NCI-H1092 treated with DMSO at 0.1 percent for 48 hours (cell line): ENCODE measurements around the gene USP40.

Source experiments
- DNase-seq: peaks from one replicate; lab custom pipeline; 2025; lab: John Stamatoyannopoulos, UW

USP40 gene

DNA sequence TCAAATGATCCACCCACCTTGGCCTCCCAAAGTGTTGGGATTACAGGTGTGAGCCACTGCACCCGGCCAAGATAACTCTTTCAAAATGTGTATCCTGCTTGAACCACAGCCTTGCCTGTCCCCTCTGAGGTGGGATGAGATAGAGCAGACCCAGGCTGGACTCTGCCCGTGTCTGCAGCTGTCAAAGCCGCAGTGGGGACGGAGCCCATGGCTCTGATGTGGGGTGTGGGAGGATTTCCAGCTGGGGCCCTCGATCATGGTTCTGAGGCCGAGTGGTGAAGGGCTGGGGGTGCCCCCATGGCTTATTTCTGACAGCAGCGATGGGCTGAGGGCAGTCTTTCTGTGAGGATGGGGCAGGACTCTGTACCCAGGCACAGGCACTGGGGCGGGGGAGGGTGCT lies 107.8 kb downstream of the USP40 start:
- DNase-seq: no peak

GRCh38 chr2:233458031-233458610 lies 108.5 kb downstream of the USP40 start:
- DNase-seq: no peak

DNA sequence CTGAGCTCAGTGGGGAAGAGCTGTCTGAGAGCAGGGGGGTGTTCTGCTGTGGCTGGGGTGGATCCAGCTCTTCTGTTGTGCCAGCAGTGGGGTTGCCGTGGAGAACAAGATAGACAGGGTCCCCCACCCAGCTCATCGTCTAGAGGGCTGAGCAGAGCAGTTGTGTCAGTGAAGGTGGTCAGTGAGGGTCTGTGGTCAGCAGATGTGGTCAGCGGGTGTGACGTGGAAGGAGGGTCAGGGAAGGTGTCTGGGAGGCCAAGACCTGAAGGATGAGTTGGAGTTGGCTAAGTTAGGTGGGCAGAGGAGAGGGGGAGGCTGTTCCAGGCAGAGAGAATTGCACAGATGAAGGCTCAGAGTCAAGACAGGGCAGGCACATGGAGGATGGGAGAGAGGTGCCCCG lies 109.2 kb downstream of the USP40 start:
- DNase-seq: no peak

GRCh38 chr2:233456934-233457333 lies 109.6 kb downstream of the USP40 start:
- DNase-seq: no peak

DNA sequence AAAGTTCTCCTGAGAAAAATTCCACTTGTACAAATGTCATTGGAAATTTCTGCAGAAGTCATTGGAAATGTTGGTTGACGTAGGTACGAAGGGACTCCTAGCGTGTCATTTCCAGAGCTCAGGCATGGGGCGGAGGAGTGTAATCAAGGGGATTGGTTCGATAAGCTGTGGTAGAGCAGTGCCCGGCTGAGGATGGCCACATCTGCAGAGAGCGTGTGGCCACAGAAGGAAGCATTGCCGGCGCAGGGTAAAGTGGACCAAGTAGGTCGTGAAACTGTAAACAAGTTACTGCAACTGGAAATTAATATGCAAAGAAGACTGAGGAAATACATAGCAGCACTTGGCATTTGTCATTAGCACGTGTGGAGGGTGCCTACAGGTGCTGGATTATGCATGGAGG lies 110.5 kb downstream of the USP40 start:
- no peak for DNase-seq

DNA sequence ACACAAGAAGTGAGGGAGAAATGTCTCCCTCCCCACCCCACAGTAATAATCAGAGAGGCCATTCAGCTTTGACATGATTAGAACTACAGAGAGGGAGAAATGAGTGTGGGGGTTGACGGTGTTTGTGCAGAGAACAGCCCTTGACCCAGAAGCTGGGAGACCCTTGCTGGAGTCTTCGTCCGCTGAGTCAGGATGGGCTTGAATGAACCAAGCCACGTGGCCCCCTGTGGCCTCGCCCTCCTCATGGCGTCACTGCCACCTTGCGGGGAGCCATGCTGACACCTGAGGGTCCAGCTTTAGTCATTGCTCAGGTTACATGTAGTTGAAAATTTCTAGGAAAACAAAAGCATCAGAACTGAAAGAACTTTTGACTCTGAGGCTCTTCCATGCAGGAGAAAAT lies 111.1 kb downstream of the USP40 start:
- DNase-seq: no peak

DNA sequence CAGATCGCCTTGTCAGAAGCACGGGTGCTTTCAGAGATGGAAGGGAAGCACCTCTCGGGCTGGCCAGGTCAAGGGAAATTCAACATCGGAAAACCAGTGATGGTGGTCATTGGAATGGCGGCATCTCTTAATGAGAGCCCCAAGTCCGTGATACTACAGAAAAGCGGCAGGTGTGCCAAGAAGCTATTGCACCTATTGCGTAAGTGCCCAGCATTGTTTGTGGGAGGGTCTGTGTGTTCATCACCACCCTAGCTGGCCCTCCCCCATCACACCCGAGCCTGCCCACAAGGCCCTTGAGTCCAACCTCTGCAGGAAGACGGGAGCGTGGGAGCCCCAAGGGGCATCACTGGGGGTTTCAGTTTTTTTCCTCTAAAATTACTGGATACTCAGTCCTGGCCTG lies 111.6 kb downstream of the USP40 start:
- no peak for DNase-seq

DNA sequence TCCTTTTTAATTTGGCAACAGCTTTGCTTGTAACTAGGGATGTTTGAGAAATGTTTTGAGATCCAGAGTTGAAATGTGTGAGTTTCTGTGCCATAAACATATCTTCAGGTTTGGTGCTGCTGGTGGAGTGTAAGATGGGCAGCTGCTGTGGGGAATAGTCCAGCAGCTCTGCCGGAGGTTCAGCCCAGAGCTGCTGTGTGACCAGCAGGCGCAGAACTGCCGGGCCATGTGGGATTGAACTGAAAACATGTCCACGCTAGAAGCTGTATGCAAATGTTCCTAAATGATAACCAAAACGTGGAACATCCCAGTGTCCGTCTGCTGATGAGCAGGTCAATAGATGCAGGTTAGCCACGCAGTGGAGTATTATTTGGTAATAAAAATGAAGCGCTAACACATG lies 112.7 kb downstream of the USP40 start:
- DNase-seq: no peak

DNA sequence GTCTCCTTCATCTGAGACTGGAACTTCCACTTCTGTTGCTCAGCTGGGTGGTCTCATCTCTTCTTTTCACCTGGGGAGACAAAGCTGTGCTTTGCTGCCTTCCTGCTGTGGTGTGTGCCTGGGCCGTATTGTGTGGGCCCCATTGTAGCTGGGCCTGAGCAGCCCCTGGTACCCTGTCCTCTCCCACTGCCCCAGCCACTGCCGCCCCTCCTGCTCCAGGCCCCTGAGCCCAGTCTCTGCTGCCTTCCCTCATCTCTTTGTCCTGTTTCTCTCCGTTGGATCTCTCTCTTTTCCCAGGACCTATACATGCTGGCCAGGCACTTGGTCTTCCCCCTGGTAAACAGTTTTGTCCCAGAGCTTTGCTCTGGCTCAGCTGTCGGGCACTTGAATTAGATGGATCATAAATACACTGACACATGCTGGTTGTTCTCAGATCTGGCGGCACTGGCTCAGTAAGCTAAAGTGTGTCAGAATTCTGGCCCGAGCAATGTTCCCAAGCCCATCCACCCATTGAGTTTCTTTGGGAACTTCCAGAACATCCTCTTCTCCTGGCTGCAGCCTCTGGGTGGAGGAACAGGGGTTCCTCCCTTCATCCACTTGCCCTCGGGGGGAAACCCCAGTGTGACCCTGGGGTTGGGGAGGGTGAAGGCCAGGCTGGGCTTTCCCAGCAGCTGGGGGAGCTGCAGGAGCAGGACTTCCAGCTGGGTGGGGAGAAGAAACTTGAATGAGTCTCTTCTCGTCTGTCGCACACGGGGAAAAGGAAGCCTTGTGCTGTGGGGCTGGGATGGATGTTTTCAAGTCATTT lies 113.3 kb downstream of the USP40 start:
- no peak for DNase-seq

GRCh38 chr2:233451950-233452349 lies 114.6 kb downstream of the USP40 start:
- DNase-seq: no peak

DNA sequence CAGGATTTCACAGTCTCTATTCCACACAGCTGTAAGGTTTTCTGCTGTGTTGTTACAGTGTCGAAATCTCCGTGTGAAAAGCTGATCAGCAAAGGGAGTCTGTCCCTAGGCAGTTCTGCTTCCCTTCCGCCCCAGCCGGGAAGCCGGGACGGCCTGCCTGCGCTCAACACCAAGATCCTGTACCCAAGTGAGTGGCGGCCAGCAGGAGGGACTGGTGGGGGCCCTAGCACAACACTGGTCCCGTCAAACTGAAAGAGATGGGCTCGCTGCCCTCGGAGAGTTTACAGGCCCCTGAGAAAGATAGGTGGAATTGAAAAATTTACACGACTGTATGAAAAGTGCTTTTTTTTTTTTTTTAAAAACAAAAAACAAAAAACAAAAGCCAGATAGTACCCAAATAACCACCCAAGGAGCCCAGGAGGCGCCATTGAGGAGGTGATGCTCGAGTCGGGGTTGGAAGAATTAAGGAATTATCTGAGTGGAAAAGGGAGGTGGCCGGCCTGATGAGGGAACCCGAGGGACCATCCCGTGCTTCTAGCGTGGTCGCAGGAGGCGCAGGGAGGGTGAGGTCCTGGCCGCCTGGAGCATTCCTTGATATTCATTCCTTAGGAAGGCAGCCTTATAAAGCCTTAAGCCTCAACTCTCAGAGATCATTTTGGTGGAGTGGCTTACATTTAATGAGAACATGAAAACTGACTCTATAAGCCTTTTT lies 115.6 kb downstream of the USP40 start:
- DNase-seq: no peak

DNA sequence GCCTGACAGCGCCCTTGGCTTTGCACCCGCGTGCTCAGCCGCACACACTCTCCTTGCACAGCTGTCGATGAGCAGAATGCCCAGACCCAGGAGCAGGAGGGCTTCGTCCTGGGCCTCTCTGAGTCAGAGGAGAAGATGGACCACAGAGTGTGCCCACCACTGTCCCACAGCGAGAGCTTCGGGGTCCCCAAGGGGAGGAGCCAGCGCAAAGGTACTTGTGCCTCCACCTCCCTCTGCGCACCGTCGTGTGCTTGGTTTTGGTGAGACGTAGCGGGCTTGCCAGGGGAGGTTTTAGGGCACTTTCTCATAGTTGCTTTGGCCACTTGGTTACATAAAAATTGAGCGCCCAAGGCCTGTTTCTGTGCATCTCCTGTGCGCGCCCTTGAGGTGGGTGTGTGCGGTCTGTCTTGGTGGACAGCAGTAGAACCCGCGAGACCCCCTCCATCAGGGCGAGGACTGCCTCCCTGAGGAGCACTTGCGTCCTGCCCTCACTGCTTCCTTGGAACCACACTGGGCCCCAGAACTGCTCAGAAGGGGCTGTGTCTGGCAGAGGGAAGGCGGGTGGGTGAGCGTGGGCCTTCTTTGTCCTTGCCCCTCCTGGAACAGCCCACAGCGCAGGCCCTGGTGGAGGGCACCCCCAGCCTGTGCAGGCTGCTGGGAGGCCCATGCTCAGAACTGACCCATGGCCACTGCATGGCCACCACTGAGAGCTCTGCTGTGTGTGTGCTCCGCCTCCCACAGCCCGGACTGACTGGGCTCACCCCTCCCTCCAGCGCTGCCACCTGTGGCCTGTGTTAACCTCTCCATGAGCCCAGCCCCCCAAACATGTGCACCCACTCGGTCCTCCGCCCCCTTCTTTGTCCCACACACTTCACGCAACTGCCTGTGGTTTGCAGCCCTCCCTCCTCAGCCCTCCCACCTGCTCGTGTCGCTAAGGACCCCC lies 116.4 kb downstream of the USP40 start:
- DNase-seq: no peak

GRCh38 chr2:233449081-233449901 lies 117.3 kb downstream of the USP40 start:
- DNase-seq: no peak

DNA sequence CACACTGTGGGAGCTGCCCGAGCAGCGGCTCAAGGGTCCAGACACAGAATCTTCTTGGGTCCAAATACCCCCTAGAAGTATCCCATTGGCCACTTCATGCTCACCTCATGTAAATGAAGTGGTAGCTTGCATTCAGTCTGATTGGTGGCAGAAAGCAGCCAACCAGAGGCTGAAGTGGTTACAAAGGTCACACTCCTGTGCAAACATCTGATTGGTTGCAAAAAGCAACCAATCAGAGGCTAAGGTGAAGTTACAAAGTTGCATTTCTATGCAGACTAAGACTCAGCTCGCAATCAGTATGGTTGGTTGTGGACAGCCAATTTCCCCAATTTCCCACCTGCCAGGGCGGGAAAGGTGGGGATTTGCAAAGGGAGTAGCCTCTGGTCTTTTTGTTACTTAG lies 118.0 kb downstream of the USP40 start:
- no peak for DNase-seq

- no peak for DNase-seq
These were observed 118.4 kb downstream of the USP40 start for GRCh38 chr2:233448220-233448559.

GRCh38 chr2:233447506-233448219 lies 118.9 kb downstream of the USP40 start:
- no peak for DNase-seq

DNA sequence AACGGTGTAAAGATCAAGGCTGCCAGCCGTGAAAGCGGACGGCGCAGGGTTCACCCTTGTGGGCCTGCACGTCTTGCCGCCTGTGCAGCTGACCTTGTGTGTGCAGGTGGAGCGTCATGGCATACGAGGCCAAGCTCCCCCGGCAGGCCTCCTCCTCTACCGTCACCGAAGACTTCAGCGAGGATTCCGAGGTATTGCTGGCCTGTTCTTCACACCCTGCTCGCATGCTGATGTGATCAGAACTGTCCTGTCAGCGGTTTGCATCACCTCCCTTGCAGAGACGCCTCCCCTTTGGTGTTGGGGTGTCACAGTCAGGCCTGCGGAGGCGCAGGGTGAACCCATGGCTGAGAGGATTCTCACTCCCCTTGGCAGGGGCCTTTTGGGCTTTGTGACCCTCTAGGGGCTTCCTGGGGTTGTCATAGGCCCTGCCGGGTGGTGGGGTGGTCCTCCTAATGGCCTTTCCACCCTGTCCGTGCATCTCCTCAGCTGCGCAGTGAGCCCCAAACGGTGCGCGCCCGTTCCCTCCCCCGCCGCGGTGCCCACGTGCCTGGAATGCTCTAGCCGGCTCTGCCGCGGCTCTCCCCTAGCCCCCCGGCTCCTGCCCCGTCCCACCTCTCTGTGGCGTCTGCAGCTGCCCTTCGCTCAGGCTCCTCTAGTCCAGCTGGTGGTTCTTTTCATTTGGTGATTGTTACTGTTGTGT lies 119.8 kb downstream of the USP40 start:
- DNase-seq: no peak

GRCh38 chr2:233446121-233446520 lies 120.5 kb downstream of the USP40 start:
- no peak for DNase-seq

- DNase-seq: no peak
These were observed 121.3 kb downstream of the USP40 start for GRCh38 chr2:233445152-233445830.
